ENCODE data around the gene KRT16.

The KRT16 gene

DNA sequence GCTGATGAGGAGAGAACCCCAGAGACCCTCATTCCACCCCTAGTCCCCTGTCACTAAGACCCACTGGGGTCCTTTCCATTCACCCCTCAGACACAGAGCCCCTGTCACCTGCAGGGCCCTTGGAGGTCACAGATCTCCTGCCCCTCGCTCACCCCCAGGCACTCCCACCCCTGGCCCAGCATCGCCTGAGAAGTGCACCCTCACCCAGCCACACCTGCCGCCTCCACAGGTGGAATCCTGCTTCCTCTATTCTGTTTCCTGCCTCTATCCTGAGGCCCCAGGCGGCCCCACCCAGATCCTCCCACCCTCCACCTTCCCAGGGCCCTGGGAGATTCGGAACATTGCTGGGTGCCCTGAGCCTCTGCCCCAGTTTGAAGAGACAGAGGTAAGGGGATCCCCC lies 25.6 kb upstream of the KRT16 start:
- TF ChIP-seq, protein P1, sequence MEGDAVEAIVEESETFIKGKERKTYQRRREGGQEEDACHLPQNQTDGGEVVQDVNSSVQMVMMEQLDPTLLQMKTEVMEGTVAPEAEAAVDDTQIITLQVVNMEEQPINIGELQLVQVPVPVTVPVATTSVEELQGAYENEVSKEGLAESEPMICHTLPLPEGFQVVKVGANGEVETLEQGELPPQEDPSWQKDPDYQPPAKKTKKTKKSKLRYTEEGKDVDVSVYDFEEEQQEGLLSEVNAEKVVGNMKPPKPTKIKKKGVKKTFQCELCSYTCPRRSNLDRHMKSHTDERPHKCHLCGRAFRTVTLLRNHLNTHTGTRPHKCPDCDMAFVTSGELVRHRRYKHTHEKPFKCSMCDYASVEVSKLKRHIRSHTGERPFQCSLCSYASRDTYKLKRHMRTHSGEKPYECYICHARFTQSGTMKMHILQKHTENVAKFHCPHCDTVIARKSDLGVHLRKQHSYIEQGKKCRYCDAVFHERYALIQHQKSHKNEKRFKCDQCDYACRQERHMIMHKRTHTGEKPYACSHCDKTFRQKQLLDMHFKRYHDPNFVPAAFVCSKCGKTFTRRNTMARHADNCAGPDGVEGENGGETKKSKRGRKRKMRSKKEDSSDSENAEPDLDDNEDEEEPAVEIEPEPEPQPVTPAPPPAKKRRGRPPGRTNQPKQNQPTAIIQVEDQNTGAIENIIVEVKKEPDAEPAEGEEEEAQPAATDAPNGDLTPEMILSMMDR (IDR thresholded peaks at IDR 0.05; ENCODE audit: low read depth, low read length, missing control alignments), result no peak
- no peak overlapping the region for H3K4me3 ChIP-seq (ENCODE audit: low read depth, low read length)
- DNase-seq (ENCODE audit: low read depth), result no peak
- in situ Hi-C loops (cut with HindIII; ENCODE audit: low sequenced_read_pairs), result loop anchor here (5.0 kb wide), 1 partner anchor 86 kb away; no protein-coding TSS in a partner anchor

DNA sequence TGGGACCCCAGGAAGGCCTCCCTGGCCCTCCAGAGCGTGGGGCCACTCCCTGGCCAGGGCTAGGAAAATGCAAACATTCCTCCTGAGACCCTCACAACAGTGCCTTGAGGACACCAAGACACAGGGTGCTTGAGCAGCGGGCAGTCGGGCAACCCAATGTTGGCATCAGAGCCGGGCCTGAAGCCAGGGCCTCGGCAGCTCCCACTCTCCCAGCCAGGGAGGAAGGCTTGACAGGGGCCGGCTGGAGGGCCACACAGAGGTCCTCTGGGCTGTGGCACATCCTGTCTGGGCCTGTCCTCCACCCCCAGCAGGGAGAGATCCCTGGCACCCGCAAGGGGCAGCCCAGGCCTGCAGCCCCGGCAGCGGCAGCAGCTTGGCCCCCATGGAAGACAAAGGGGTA lies 24.1 kb upstream of the KRT16 start:
- TF ChIP-seq, protein P1 (IDR thresholded peaks at IDR 0.05; ENCODE audit: low read depth, low read length, missing control alignments), result no peak
- DNase-seq (ENCODE audit: low read depth), result no peak
- in situ Hi-C loops (cut with HindIII; ENCODE audit: low sequenced_read_pairs), result loop anchor here (5.0 kb wide), 1 partner anchor 84 kb away; no protein-coding TSS in a partner anchor
- H3K4me3 ChIP-seq (ENCODE audit: low read depth, low read length), result no peak overlapping the region

DNA sequence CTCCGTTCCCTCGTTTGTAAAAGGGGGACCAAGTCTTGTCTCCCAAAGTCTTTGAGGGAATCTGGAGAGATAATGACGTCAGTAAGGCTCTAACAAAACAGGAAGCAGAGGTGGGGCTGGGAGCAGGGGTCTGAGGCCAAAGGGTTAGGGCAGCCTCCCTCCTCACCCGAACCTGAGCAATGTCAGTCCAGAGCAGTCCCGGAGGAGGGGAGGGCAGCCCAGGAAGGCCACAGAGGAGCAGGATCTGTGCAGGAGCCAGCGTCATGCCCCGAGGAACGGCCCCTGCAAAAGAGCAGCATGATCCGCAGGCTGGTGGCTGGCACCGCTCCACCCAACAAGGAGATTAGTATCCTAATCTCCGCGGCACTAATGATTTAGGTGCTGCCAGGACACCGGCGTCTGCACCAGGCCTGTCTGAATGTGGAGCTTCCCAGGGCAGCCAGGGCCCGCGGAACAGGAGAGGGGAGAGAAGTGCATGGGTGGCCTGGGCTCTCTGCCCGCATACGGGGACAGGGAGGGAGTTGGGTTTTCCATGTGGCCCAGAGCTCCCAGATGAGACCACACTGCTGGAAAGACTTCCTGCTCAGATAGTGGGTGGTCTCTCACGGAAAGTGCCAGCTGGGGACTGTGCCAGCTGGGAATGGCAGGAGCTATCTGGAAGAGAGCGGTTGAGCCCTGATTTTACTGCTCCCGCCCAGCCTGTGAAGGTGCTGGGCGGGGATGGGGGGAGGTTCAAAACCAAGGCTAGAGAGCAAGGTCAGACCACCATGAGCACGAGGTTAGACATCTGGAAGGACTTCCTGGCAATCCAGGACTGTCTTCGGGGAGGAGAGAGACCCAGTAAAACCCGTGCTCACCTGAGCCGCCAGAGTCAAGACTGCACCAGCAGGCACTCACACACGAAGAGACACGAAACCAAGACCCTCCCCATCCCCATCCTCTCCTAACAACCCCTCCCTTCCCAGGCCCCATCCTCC lies 22.8 kb upstream of the KRT16 start:
- no peak for DNase-seq (ENCODE audit: low read depth)
- H3K4me3 ChIP-seq (ENCODE audit: low read depth, low read length), result no peak overlapping the region
- in situ Hi-C loops (cut with HindIII; ENCODE audit: low sequenced_read_pairs), result loop anchor here (5.0 kb wide), 1 partner anchor 83 kb away; no protein-coding TSS in a partner anchor
- TF ChIP-seq, protein P1 (IDR thresholded peaks at IDR 0.05; ENCODE audit: low read depth, low read length, missing control alignments), result no peak

DNA sequence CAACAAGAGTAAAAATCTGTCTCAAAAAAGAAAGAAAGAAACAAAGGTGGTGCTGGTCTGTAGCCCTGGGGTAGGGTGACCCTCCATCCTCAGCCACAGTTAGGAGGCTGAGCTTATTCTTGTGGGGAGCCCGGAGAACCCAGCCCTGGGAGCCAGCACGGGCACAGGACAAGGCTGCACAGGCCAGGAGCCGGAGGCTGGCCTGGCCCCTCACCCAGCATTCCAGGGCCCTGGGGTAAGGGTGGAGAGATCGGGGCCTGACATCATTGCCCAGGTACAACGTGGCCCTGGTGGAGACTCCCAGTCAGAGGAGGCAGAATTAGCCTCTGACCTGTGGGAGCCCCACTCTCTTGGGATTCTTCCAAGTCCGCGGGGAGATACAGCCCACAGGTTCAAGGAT lies 22.1 kb upstream of the KRT16 start:
- in situ Hi-C loops (cut with HindIII; ENCODE audit: low sequenced_read_pairs), result loop anchor here (5.0 kb wide), 1 partner anchor 82 kb away; no protein-coding TSS in a partner anchor
- no peak overlapping the region for H3K4me3 ChIP-seq (ENCODE audit: low read depth, low read length)
- DNase-seq (ENCODE audit: low read depth), result no peak
- TF ChIP-seq, protein P1 (IDR thresholded peaks at IDR 0.05; ENCODE audit: low read depth, low read length, missing control alignments), result no peak

DNA sequence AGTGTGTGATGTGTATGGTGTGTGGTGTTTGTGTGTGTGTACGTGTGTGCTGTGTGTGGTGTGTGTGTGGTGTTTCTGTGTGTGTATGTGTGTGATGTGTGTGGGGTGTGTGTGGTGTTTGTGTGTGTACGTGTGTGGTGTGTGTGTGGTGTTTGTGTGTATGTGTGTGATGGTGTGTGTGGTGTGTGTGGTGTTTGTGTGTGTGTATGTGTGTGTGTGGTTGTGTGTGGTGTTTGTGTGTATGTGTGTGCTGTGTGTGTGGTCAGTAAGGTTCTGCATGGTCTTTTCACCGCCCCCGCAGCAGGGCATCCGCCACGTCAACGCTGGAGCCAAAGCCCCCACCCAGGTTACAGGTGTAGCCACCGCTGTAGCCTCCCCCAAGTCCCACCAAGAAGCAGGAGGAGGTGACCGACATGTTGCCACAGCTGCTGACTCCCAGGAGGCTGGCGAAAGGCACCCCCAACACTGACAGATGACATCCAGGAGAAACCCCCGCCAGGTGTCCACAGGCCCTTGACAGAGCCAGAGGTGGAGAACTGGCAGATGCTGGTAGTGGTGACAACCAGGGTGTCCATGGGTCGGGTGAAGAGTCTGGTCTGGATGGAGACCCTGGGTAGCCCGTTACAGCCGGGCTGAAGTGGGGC lies 21.1 kb upstream of the KRT16 start:
- no peak for DNase-seq (ENCODE audit: low read depth)
- TF ChIP-seq, protein P1 (IDR thresholded peaks at IDR 0.05; ENCODE audit: low read depth, low read length, missing control alignments), result no peak
- in situ Hi-C loops (cut with HindIII; ENCODE audit: low sequenced_read_pairs), result no loop called here
- no peak overlapping the region for H3K4me3 ChIP-seq (ENCODE audit: low read depth, low read length)

DNA sequence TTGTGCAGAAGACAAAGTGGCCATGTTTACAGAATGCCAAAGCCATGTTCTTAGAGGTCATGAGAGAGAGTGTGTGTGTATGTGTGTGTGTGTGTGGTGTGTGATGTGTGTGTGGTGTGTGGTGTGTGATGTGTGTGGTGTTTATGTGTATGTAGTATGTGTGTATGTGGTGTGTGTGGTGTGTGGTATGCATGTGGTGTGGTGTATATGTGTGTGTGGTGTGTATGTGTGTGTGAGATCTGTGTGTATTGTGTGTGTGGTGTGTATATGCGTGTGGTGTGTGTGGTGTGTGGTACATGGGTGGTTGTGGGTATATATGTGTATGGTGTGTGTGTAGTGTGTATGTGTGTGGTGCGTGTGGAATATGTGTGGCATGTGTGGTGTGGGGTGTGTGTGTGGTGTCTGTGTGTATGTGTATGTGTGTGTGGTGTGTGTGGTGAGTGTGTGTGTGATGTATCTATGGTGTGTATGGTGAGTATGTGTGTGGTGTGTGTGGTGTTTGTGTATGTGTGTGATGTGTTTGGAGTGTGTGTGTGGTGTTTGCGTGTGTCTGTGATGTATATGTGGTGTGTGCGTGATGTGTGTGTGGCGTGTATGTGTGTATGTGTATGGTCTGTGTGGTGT lies 20.0 kb upstream of the KRT16 start:
- TF ChIP-seq, protein P1 (IDR thresholded peaks at IDR 0.05; ENCODE audit: low read depth, low read length, missing control alignments), result no peak

More for the DNA sequence above, 20.0 kb upstream of the KRT16 start:
- no peak for DNase-seq (ENCODE audit: low read depth)
- H3K4me3 ChIP-seq (ENCODE audit: low read depth, low read length), result no peak overlapping the region
- in situ Hi-C loops (cut with HindIII; ENCODE audit: low sequenced_read_pairs), result no loop called here
